HG03095 (cell line): Measurements from ENCODE around the gene SIK2.
"Not testable (repeated sequence)": the region's sequence is repeated elsewhere in the genome, so short reads cannot be mapped to it uniquely, and the experiment has no call there.

ENCODE experiments used
- ATAC-seq: cut with Tn5 transposase; IDR thresholded peaks from one replicate; pipeline ENCODE4 v1.9.1; 2021; ENCODE audit warnings: moderate library complexity; ENCODE audit not compliant: unreplicated experiment

The SIK2 gene

GRCh38 chr11:111694851-111695250 is 92.6 kb downstream of the SIK2 start:
- ATAC-seq, result no peak

GRCh38 chr11:111696556-111696955 is 94.3 kb downstream of the SIK2 start:
- ATAC-seq, result no peak

- ATAC-seq, result peak; percentile 52
Observed at GRCh38 chr11:111697933-111698371, 95.7 kb downstream of the SIK2 start.

GRCh38 chr11:111698852-111699559 is 96.8 kb downstream of the SIK2 start:
- no peak for ATAC-seq

- ATAC-seq, result no peak
Observed at GRCh38 chr11:111699579-111700156, 97.4 kb downstream of the SIK2 start.

- no peak for ATAC-seq
Observed at GRCh38 chr11:111700162-111700561, 97.9 kb downstream of the SIK2 start.

- ATAC-seq, result no peak
Observed at GRCh38 chr11:111702623-111703022, 100.4 kb downstream of the SIK2 start.

GRCh38 chr11:111703576-111703975 is 101.3 kb downstream of the SIK2 start:
- ATAC-seq, result no peak

GRCh38 chr11:111707039-111707690 is 104.9 kb downstream of the SIK2 start:
- ATAC-seq, result no peak

- ATAC-seq, result no peak
Observed at GRCh38 chr11:111707691-111708067, 105.4 kb downstream of the SIK2 start.

GRCh38 chr11:111714522-111714921 is 112.3 kb downstream of the SIK2 start:
- ATAC-seq, result peak; percentile 59

GRCh38 chr11:111715142-111715816 is 113.0 kb downstream of the SIK2 start:
- ATAC-seq, result no peak

- not testable (repeated sequence) for ATAC-seq
Observed at GRCh38 chr11:111717660-111718059, 115.4 kb downstream of the SIK2 start.

- no peak for ATAC-seq
Observed at GRCh38 chr11:111718436-111718835, 116.2 kb downstream of the SIK2 start.

- no peak for ATAC-seq
Observed at GRCh38 chr11:111718859-111719258, 116.6 kb downstream of the SIK2 start.

GRCh38 chr11:111719379-111719778 is 117.1 kb downstream of the SIK2 start:
- ATAC-seq, result no peak

GRCh38 chr11:111720801-111721494 is 118.7 kb downstream of the SIK2 start:
- no peak for ATAC-seq

GRCh38 chr11:111722501-111722900 is 120.3 kb downstream of the SIK2 start:
- ATAC-seq, result no peak

- ATAC-seq, result no peak
Observed at GRCh38 chr11:111723595-111723994, 121.3 kb downstream of the SIK2 start.

- no peak for ATAC-seq
Observed at GRCh38 chr11:111724615-111725129, 122.4 kb downstream of the SIK2 start.

- no peak for ATAC-seq
Observed at GRCh38 chr11:111725621-111726020, 123.4 kb downstream of the SIK2 start.
